ENCODE results near the gene SPON1. TPM values are rescaled to one million over a fixed set of nuclear protein-coding genes. Genes with fewer than 3 reads are reported as not detected.

The SPON1 gene
- total and polyA plus RNA-seq, 2 of the 8 experiments (the other 6 are each of a cell fraction or from before 2014, with no cell fraction given): 1.5 to 5.4 TPM

DNA sequence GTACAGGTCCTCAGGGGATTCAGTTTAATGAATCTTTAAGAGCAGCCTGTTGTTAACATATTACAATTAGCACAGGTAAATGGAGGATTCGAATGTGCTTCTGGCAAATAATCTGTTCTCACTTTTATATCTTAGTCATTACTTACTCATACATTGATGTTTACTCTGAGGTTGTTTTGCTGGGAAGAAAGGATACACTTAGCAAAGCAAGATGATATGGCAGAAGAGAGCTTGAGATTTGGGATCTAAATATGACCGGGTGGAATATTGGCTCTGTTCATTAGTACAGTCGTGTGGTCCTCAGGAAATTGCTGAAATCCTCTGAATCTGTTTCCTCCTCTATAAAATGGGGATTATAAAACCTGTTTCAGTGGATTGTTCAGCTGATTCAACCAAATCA is 59.7 kb downstream of the SPON1 start (continued):
- TF ChIP-seq, protein P1, sequence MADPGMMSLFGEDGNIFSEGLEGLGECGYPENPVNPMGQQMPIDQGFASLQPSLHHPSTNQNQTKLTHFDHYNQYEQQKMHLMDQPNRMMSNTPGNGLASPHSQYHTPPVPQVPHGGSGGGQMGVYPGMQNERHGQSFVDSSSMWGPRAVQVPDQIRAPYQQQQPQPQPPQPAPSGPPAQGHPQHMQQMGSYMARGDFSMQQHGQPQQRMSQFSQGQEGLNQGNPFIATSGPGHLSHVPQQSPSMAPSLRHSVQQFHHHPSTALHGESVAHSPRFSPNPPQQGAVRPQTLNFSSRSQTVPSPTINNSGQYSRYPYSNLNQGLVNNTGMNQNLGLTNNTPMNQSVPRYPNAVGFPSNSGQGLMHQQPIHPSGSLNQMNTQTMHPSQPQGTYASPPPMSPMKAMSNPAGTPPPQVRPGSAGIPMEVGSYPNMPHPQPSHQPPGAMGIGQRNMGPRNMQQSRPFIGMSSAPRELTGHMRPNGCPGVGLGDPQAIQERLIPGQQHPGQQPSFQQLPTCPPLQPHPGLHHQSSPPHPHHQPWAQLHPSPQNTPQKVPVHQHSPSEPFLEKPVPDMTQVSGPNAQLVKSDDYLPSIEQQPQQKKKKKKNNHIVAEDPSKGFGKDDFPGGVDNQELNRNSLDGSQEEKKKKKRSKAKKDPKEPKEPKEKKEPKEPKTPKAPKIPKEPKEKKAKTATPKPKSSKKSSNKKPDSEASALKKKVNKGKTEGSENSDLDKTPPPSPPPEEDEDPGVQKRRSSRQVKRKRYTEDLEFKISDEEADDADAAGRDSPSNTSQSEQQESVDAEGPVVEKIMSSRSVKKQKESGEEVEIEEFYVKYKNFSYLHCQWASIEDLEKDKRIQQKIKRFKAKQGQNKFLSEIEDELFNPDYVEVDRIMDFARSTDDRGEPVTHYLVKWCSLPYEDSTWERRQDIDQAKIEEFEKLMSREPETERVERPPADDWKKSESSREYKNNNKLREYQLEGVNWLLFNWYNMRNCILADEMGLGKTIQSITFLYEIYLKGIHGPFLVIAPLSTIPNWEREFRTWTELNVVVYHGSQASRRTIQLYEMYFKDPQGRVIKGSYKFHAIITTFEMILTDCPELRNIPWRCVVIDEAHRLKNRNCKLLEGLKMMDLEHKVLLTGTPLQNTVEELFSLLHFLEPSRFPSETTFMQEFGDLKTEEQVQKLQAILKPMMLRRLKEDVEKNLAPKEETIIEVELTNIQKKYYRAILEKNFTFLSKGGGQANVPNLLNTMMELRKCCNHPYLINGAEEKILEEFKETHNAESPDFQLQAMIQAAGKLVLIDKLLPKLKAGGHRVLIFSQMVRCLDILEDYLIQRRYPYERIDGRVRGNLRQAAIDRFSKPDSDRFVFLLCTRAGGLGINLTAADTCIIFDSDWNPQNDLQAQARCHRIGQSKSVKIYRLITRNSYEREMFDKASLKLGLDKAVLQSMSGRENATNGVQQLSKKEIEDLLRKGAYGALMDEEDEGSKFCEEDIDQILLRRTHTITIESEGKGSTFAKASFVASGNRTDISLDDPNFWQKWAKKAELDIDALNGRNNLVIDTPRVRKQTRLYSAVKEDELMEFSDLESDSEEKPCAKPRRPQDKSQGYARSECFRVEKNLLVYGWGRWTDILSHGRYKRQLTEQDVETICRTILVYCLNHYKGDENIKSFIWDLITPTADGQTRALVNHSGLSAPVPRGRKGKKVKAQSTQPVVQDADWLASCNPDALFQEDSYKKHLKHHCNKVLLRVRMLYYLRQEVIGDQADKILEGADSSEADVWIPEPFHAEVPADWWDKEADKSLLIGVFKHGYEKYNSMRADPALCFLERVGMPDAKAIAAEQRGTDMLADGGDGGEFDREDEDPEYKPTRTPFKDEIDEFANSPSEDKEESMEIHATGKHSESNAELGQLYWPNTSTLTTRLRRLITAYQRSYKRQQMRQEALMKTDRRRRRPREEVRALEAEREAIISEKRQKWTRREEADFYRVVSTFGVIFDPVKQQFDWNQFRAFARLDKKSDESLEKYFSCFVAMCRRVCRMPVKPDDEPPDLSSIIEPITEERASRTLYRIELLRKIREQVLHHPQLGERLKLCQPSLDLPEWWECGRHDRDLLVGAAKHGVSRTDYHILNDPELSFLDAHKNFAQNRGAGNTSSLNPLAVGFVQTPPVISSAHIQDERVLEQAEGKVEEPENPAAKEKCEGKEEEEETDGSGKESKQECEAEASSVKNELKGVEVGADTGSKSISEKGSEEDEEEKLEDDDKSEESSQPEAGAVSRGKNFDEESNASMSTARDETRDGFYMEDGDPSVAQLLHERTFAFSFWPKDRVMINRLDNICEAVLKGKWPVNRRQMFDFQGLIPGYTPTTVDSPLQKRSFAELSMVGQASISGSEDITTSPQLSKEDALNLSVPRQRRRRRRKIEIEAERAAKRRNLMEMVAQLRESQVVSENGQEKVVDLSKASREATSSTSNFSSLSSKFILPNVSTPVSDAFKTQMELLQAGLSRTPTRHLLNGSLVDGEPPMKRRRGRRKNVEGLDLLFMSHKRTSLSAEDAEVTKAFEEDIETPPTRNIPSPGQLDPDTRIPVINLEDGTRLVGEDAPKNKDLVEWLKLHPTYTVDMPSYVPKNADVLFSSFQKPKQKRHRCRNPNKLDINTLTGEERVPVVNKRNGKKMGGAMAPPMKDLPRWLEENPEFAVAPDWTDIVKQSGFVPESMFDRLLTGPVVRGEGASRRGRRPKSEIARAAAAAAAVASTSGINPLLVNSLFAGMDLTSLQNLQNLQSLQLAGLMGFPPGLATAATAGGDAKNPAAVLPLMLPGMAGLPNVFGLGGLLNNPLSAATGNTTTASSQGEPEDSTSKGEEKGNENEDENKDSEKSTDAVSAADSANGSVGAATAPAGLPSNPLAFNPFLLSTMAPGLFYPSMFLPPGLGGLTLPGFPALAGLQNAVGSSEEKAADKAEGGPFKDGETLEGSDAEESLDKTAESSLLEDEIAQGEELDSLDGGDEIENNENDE (IDR thresholded peaks at IDR 0.05; ENCODE audit: insufficient replicate concordance, low read length): no peak
- TF ChIP-seq BCL11A (IDR thresholded peaks at IDR 0.05; ENCODE audit: low read depth in 2 of 2, low read length in 2 of 2): no peak
- TF ChIP-seq NANOG (IDR thresholded peaks at IDR 0.05; ENCODE audit: insufficient read depth, low read depth, low read length, poor library complexity, severe bottlenecking): no peak
